Parathyroid adenoma (tissue), 2 donors: ENCODE measurements around the gene FKBP8.
A peak's percentile ranks its signal among the peaks of the same experiment; 100 is the strongest.
"Not testable (repeated sequence)": the region's sequence is repeated elsewhere in the genome, so short reads cannot be mapped to it uniquely, and the experiment has no call there.

Experiments used
- H2AFZ ChIP-seq: fragments of 300-600 bp; sonication (generic); one replicate; pipeline ENCODE4 v1.7.0; 2017; ENCODE audit warnings: antibody characterized with exemption, mild to moderate bottlenecking
- H3K27ac ChIP-seq: fragments of 300-600 bp; sonication (generic); one replicate; pipeline ENCODE4 v1.7.0; 2017
- H3K27me3 ChIP-seq: fragments of 300-600 bp; sonication (generic); one replicate; pipeline ENCODE4 v1.7.0; 2017; ENCODE audit warnings: low read length; ENCODE audit not compliant: control insufficient read depth, insufficient read depth
- H3K36me3 ChIP-seq: fragments of 300-600 bp; sonication (generic); one replicate; pipeline ENCODE4 v1.7.0; 2017; ENCODE audit warnings: low read length; ENCODE audit not compliant: control insufficient read depth, insufficient read depth
- H3K4me1 ChIP-seq: fragments of 300-600 bp; sonication (generic); one replicate; pipeline ENCODE4 v1.7.0; 2017; ENCODE audit warnings: control low read depth
- H3K4me2 ChIP-seq: fragments of 300-600 bp; sonication (generic); one replicate; pipeline ENCODE4 v1.7.0; 2017; ENCODE audit warnings: low read length
- H3K4me3 ChIP-seq: fragments of 300-600 bp; sonication (generic); one replicate; pipeline ENCODE4 v1.7.0; 2017; ENCODE audit warnings: low read depth, low read length
- H3K79me2 ChIP-seq: fragments of 300-600 bp; sonication (generic); one replicate; pipeline ENCODE4 v1.7.0; 2017; ENCODE audit warnings: control low read depth
- H3K9ac ChIP-seq: fragments of 300-600 bp; sonication (generic); one replicate; pipeline ENCODE4 v1.7.0; 2017; ENCODE audit warnings: mild to moderate bottlenecking
- H3K9me3 ChIP-seq: fragments of 300-600 bp; sonication (generic); one replicate; pipeline ENCODE4 v1.7.0; 2017; ENCODE audit warnings: low read length; ENCODE audit not compliant: control insufficient read depth
- CTCF ChIP-seq: fragments of 300-600 bp; sonication (generic); IDR thresholded peaks from one replicate; pipeline ENCODE4 v1.7.0; 2017; ENCODE audit warnings: antibody characterized with exemption, mild to moderate bottlenecking
- donor health status: primary hyperparathyroidism.

The FKBP8 gene

GRCh38 chr19:18542941-18543813 is at the start of gene FKBP8:
TSS of gene FKBP8 (minus strand) at chr19:18543573. CDS start at chr19:18541970, 1,603 bp downstream.
- H3K27me3 ChIP-seq = no peaks in the 10 kb centered on the region
- H3K9me3 ChIP-seq = no peaks in the 10 kb centered on the region
- H3K4me1 ChIP-seq = peaks cover 4% of the 10 kb centered on the region
- peak within 1 kb of the TSS; percentile 66 for H3K27ac ChIP-seq
- H3K79me2 ChIP-seq = peaks cover 2% of the 10 kb centered on the region
- no peaks in the 10 kb centered on the region for H3K36me3 ChIP-seq
- peak within 1 kb of the TSS; percentile 88 for H3K4me2 ChIP-seq
- peak within 1 kb of the TSS; percentile 70 for H3K4me3 ChIP-seq
- H3K9ac ChIP-seq = peak within 1 kb of the TSS; percentile 28
- H2AFZ ChIP-seq = peak within 1 kb of the TSS; percentile 87
- no peak for TF ChIP-seq CTCF

DNA sequence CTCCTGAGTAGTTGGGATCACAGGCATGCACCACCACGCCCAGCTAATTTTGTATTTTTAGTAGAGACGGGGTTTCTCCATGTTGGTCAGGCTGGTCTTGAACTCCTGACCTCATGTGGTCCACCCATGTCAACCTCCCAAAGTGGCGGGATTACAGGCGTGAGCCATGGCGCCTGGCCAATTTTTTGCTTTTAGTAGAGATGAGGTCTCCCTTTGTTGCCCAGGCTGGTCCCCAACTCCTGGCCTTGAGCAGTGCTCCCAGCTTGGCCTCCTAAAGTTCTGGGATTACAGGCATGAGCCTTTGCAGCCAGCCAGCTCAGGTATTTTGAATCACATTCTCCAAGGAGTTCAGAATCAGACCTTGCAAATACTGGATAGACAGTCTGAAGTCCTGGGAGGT is 49.4 kb upstream of the FKBP8 start:
- H2AFZ ChIP-seq, H3K4me1 ChIP-seq, H3K9ac ChIP-seq, H3K27me3 ChIP-seq, H3K4me2 ChIP-seq, H3K27ac ChIP-seq, H3K36me3 ChIP-seq, H3K9me3 ChIP-seq, H3K4me3 ChIP-seq, H3K79me2 ChIP-seq: not testable (repeated sequence)

DNA sequence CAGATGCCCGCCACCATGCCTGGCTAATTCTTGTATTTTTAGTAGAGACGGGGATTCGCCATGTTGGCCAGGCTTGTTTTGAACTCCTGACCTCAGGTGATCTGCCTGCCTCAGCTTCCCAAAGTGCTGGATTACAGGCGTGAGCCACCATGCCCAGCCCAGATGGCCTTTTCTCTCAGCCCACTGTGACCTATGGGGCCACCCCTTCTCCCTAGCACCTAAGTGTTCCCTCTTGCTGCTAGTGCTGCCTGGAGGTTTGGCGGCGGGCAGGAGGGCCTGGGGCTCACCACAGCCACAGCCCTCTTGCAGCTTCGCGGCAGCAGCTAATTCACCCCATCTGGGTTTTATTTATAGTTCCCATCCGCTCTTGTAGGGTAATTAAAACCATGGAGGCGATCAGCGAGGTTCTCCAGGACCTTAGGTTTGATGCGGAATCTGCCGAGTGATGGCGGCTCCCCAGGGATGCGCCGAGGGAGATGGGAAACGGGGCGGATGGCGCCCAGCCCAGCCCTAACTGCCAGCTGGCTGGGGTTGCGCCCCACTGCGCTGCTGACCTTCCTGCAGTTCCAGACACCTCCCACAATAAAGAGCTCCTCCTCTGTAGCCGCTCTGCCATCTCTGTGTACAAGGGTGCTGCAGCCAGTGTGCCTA is 48.5 kb upstream of the FKBP8 start:
- H3K4me2 ChIP-seq = no peak overlapping the region
- no peaks in the 10 kb centered on the region for H3K9me3 ChIP-seq
- H2AFZ ChIP-seq = no peak overlapping the region
- TF ChIP-seq CTCF = no peak
- H3K4me1 ChIP-seq = peaks cover 5% of the 10 kb centered on the region
- no peaks in the 10 kb centered on the region for H3K79me2 ChIP-seq
- no peaks in the 10 kb centered on the region for H3K27me3 ChIP-seq
- no peak overlapping the region for H3K9ac ChIP-seq
- no peak overlapping the region for H3K27ac ChIP-seq
- no peak overlapping the region for H3K4me3 ChIP-seq
- H3K36me3 ChIP-seq = no peaks in the 10 kb centered on the region

- no peaks in the 10 kb centered on the region for H3K79me2 ChIP-seq
- no peak overlapping the region for H2AFZ ChIP-seq
- no peak overlapping the region for H3K4me2 ChIP-seq
- no peak overlapping the region for H3K9ac ChIP-seq
- H3K4me3 ChIP-seq = no peak overlapping the region
- no peak for TF ChIP-seq CTCF
- H3K27me3 ChIP-seq = no peaks in the 10 kb centered on the region
- H3K9me3 ChIP-seq = no peaks in the 10 kb centered on the region
- no peaks in the 10 kb centered on the region for H3K36me3 ChIP-seq
- H3K27ac ChIP-seq = no peak overlapping the region
- peaks cover 5% of the 10 kb centered on the region for H3K4me1 ChIP-seq
Observed at GRCh38 chr19:18590273-18591272, 47.2 kb upstream of the FKBP8 start.
